Neural progenitor cell (in vitro differentiated cells): ENCODE data around the gene SMAD6. TPM values are rescaled to one million over a fixed set of nuclear protein-coding genes. Genes with fewer than 3 reads are reported as not detected.

Experiments used
- DNase-seq: peaks from one replicate; pipeline ENCODE4 v3.0.0-alpha.2; 2016; ENCODE audit warnings: low spot score
- H2AFZ ChIP-seq: fragments of 200-600 bp; sonication (generic); replicated peaks from 2 replicates; pipeline ENCODE4 v1.6.1; 2016; ENCODE audit warnings: antibody characterized with exemption
- H3F3A ChIP-seq: fragments of 200-600 bp; sonication (generic); 2 replicates; pipeline ENCODE4 v1.6.1; 2016; ENCODE audit warnings: antibody characterized with exemption, low read depth
- H3K27ac ChIP-seq: fragments of 200-600 bp; sonication (generic); 2 replicates; pipeline ENCODE4 v1.5.1; 2016; ENCODE audit warnings: mild to moderate bottlenecking
- H3K27me3 ChIP-seq: fragments of 200-600 bp; sonication (generic); 2 replicates; pipeline ENCODE4 v1.6.1; 2016; ENCODE audit warnings: mild to moderate bottlenecking, moderate library complexity
- H3K36me3 ChIP-seq: fragments of 200-600 bp; sonication (generic); 2 replicates; pipeline ENCODE4 v1.5.1; 2016
- H3K4me1 ChIP-seq: fragments of 200-600 bp; sonication (generic); 2 replicates; pipeline ENCODE4 v1.6.1; 2016; ENCODE audit warnings: mixed run types
- H3K4me2 ChIP-seq: fragments of 200-600 bp; sonication (generic); 2 replicates; pipeline ENCODE4 v1.6.1; 2016
- H3K4me3 ChIP-seq: fragments of 200-600 bp; sonication (generic); 2 replicates; pipeline ENCODE4 v1.5.1; 2016
- H3K79me2 ChIP-seq: fragments of 200-600 bp; sonication (generic); 2 replicates; pipeline ENCODE4 v1.6.1; 2016; ENCODE audit warnings: low read depth
- H3K9ac ChIP-seq: fragments of 200-600 bp; sonication (generic); 2 replicates; pipeline ENCODE4 v1.6.1; 2016
- H3K9me3 ChIP-seq: fragments of 200-600 bp; sonication (generic); 2 replicates; pipeline ENCODE4 v1.5.1; 2016; ENCODE audit warnings: low read depth
- H4K20me1 ChIP-seq: fragments of 200-600 bp; sonication (generic); 2 replicates; pipeline ENCODE4 v1.6.1; 2016; ENCODE audit warnings: low read depth
- H3K27ac Mint-ChIP-seq: 3 replicates; pipeline ENCODE4 v1.8.0; 2021; ENCODE audit warnings: mixed read lengths
- H3K27me3 Mint-ChIP-seq: 2 replicates; pipeline ENCODE4 v1.8.0; 2022; ENCODE audit warnings: low read depth, mild to moderate bottlenecking, inconsistent platforms, moderate library complexity, mixed read lengths; ENCODE audit not compliant: insufficient read depth
- H3K36me3 Mint-ChIP-seq: 3 replicates; pipeline ENCODE4 v1.8.0; 2021; ENCODE audit warnings: mixed read lengths
- H3K4me1 Mint-ChIP-seq: 3 replicates; pipeline ENCODE4 v1.8.0; 2021; ENCODE audit warnings: mixed read lengths
- H3K4me3 Mint-ChIP-seq: 3 replicates; pipeline ENCODE4 v1.8.0; 2021; ENCODE audit warnings: mild to moderate bottlenecking, moderate library complexity, mixed read lengths
- H3K9me3 Mint-ChIP-seq: 3 replicates; pipeline ENCODE4 v1.8.0; 2020; ENCODE audit warnings: mixed read lengths
- EZH2 ChIP-seq: fragments of 200-600 bp; sonication (generic); IDR thresholded peaks from 2 replicates; pipeline ENCODE4 v1.6.1; 2017; ENCODE audit warnings: antibody characterized with exemption, mild to moderate bottlenecking, moderate library complexity
- EZH2phosphoT487 ChIP-seq: fragments of 200-600 bp; sonication (generic); IDR thresholded peaks from 2 replicates; pipeline ENCODE4 v1.6.1; 2017; ENCODE audit warnings: antibody characterized with exemption
- total RNA-seq: library from RNA; depleted of rRNA; stranded (reverse); fragments of >200 nt; gene quantifications from 2 replicates; pipeline ENCODE4 v1.2.3, GENCODE V29; 2015; ENCODE audit warnings: low replicate concordance
- TF ChIP-seq, protein P1 (sequence below): fragments of 200-600 bp; sonication (generic); IDR thresholded peaks from 2 replicates; pipeline ENCODE4 v1.5.1; 2017; ENCODE audit warnings: antibody characterized with exemption, mild to moderate bottlenecking

SMAD6 gene
- total RNA-seq, 1 donor from 2014 or later = 3.4 TPM

DNA sequence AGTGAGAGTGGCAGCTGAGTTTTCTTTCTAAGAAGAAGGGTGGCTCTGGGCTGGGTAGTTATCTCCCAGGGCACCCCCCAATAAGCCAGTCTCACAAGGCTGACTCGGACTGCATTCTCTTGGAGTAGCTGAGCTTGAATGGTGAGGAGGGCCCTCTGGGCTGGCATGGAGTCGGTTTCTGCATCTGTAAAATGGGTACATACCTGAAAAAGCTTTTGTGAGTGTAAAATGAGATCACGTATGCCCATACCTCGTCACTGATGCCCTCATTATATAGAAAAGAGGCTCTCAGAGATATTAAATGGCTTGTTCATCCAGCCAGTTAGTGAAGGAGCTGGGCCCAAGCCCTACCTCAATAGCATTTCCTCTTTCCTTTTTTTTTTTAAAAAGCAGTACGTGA is 41.2 kb downstream of the SMAD6 start:
- no peak for TF ChIP-seq EZH2
- TF ChIP-seq, protein P1, sequence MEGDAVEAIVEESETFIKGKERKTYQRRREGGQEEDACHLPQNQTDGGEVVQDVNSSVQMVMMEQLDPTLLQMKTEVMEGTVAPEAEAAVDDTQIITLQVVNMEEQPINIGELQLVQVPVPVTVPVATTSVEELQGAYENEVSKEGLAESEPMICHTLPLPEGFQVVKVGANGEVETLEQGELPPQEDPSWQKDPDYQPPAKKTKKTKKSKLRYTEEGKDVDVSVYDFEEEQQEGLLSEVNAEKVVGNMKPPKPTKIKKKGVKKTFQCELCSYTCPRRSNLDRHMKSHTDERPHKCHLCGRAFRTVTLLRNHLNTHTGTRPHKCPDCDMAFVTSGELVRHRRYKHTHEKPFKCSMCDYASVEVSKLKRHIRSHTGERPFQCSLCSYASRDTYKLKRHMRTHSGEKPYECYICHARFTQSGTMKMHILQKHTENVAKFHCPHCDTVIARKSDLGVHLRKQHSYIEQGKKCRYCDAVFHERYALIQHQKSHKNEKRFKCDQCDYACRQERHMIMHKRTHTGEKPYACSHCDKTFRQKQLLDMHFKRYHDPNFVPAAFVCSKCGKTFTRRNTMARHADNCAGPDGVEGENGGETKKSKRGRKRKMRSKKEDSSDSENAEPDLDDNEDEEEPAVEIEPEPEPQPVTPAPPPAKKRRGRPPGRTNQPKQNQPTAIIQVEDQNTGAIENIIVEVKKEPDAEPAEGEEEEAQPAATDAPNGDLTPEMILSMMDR = no peak
- H3F3A ChIP-seq = peaks cover 11% of the 10 kb centered on the region
- H3K27ac ChIP-seq = no peak overlapping the region
- Mint-ChIP-seq H3K9me3 (no peaks in the 10 kb centered on the region), H3K4me1 (peaks cover 35% of the 10 kb centered on the region), H3K27me3 (no peaks in the 10 kb centered on the region), H3K36me3 (no peaks in the 10 kb centered on the region), H3K27ac (no peak overlapping the region), H3K4me3 (no peak overlapping the region)
- H3K79me2 ChIP-seq = no peaks in the 10 kb centered on the region
- H2AFZ ChIP-seq = no peak overlapping the region
- no peak overlapping the region for H3K4me3 ChIP-seq
- no peaks in the 10 kb centered on the region for H3K36me3 ChIP-seq
- peaks cover 30% of the 10 kb centered on the region for H4K20me1 ChIP-seq
- H3K9me3 ChIP-seq = no peaks in the 10 kb centered on the region
- H3K9ac ChIP-seq = no peak overlapping the region
- H3K4me1 ChIP-seq = peaks cover 34% of the 10 kb centered on the region
- DNase-seq = no peak
- no peaks in the 10 kb centered on the region for H3K27me3 ChIP-seq
- H3K4me2 ChIP-seq = no peak overlapping the region

DNA sequence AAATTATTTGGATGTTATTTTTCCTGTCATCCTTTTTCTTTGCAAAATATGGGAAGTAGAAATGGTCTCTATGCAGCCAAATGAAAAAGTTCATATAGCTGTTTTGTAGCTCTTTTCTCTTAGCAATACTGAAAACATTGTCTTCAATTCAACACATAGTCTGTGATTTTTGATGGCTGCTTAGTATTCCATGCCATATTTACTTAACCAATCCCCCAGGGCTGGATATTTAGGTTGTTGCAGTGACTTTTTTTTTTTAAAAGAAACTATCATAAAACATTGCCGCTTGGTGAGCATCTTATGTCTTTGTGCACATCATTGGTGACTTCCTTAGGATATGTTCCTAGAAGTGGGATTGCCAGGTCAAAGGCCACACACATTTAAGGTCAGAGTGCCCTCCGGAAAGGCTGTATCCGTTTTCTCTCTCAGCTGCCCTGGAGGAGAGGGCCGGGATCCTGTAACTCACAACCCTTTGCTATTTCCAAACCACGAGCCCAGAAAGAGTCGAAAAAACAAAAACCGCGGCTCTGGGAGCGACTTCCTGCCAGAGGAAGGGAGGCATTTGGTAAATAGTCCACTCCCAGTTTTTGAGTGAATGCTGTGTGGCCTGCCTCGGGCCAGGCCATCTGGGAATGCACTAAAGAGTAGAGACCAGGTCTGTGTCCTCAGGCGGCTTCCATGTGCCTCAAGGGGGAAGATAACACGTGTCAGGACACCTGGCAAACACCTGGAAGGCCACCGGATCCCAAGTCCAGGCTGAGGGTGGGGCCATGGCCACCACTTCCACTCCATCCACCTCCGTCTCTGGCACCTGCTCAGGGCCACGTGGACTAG is 41.9 kb downstream of the SMAD6 start:
- no peaks in the 10 kb centered on the region for H3K36me3 ChIP-seq
- no peak overlapping the region for H3K9ac ChIP-seq
- Mint-ChIP-seq H3K27me3 (no peaks in the 10 kb centered on the region), H3K36me3 (no peaks in the 10 kb centered on the region), H3K4me1 (peaks cover 42% of the 10 kb centered on the region), H3K9me3 (no peaks in the 10 kb centered on the region), H3K27ac (no peak overlapping the region), H3K4me3 (no peak overlapping the region)
- no peak overlapping the region for H3K27ac ChIP-seq
- no peak overlapping the region for H3K4me2 ChIP-seq
- no peaks in the 10 kb centered on the region for H3K79me2 ChIP-seq
- TF ChIP-seq EZH2phosphoT487 (no peak), EZH2 (no peak)
- TF ChIP-seq, protein P1 = no peak
- no peak overlapping the region for H3K4me3 ChIP-seq
- no peaks in the 10 kb centered on the region for H3K27me3 ChIP-seq
- peaks cover 30% of the 10 kb centered on the region for H4K20me1 ChIP-seq
- H3K9me3 ChIP-seq = no peaks in the 10 kb centered on the region
- H3F3A ChIP-seq = peaks cover 16% of the 10 kb centered on the region
- no peak overlapping the region for H2AFZ ChIP-seq
- DNase-seq = no peak
- H3K4me1 ChIP-seq = peaks cover 39% of the 10 kb centered on the region

DNA sequence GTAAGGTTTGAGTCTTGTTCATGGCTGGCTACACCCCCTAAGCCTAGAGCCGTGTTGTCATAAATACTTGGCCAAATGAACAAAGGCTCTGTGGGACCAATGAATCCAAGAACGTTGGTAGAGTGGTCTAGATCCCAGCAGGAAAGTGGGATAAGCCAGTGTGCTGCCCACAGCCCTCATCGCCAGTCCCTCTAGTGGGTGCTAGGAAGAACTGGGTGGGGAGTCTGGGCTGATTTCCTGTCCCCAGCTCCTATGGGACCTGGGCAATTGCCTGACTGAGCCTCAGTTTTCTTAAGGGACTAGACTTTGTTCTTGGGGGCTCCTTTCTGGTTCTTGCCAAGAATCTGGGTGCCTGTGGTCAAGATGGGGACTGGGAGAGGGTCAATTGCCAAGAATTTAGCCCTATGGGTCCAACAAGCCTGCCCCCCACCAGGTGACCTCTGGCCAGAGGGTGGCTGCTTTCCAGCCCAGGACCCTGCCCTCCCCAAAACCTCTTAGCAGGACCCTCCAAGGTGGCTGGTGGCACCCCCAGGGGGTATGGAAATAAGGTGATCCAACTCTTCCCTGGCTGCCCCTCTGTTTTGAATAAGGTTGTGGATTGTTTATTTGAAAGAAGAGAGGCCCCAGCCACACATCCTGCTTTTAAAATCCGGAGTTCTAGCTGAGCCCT is 42.7 kb downstream of the SMAD6 start:
- H3K27ac Mint-ChIP-seq = no peak overlapping the region

More for the DNA sequence above, 42.7 kb downstream of the SMAD6 start:
- Histone ChIP-seq H3K9me3 (no peaks in the 10 kb centered on the region), H3K27ac (no peak overlapping the region), H3K4me1 (peaks cover 39% of the 10 kb centered on the region), H3K9ac (no peak overlapping the region), H3F3A (peaks cover 16% of the 10 kb centered on the region), H2AFZ (no peak overlapping the region), H3K27me3 (no peaks in the 10 kb centered on the region), H4K20me1 (peaks cover 30% of the 10 kb centered on the region), H3K36me3 (no peaks in the 10 kb centered on the region), H3K79me2 (peaks cover under 1% of the 10 kb centered on the region), H3K4me2 (no peak overlapping the region), H3K4me3 (no peak overlapping the region)
- peaks cover 4% of the 10 kb centered on the region for H3K27me3 Mint-ChIP-seq
- H3K4me1 Mint-ChIP-seq = peaks cover 43% of the 10 kb centered on the region
- H3K9me3 Mint-ChIP-seq = no peaks in the 10 kb centered on the region
- DNase-seq = no peak
- TF ChIP-seq EZH2phosphoT487 = no peak
- TF ChIP-seq, protein P1 = no peak
- TF ChIP-seq EZH2 = no peak
- no peaks in the 10 kb centered on the region for H3K36me3 Mint-ChIP-seq
- no peak overlapping the region for H3K4me3 Mint-ChIP-seq
